ENCODE data around the gene WLS. TPM values are rescaled to one million over a fixed set of nuclear protein-coding genes. Genes with fewer than 3 reads are reported as not detected.

The WLS gene
- total and polyA plus RNA-seq, 2 donors (not counting 1 experiment from before 2014, with no cell fraction given): 0.49 TPM; not detected in 1

GRCh38 chr1:68199603-68200002, 32.7 kb downstream of the WLS start:
- no peaks in the 10 kb centered on the region for H3K4me1 Mint-ChIP-seq
- POLR2A ChIA-PET: no interaction called here
- DNase-seq (no peak), ATAC-seq (ENCODE audit: low read depth) (no peak)
- Histone ChIP-seq H3K4me1 (ENCODE audit: control insufficient read depth in 2 of 2, insufficient read depth in 2 of 2, low read length in 2 of 2) (no peaks in the 10 kb centered on the region), H3K4me2 (replicated peaks; ENCODE audit: low read depth, low read length, poor library complexity, severe bottlenecking) (no peak overlapping the region), H4K20me1 (ENCODE audit: control insufficient read depth, insufficient read depth, low read length, poor library complexity, severe bottlenecking) (no peaks in the 10 kb centered on the region), H3K9ac (ENCODE audit: low read length) (no peak overlapping the region), H3K27me3 (replicated peaks in 1 of 4; ENCODE audit: control extremely low read depth in 1 of 4, control insufficient read depth in 3 of 4, insufficient read depth in 4 of 4, low read length in 3 of 4) (no peaks in the 10 kb centered on the region), H3K9me3 (ENCODE audit: control extremely low read depth in 1 of 3, control insufficient read depth in 2 of 3, insufficient read depth in 1 of 3, low read length in 2 of 3) (no peaks in the 10 kb centered on the region), H3K36me3 (replicated peaks in 1 of 2; ENCODE audit: control extremely low read depth in 1 of 2, control insufficient read depth in 1 of 2, extremely low read depth in 1 of 2, insufficient read depth in 2 of 2, low read length in 1 of 2) (no peaks in the 10 kb centered on the region), H3K79me2 (ENCODE audit: control insufficient read depth, insufficient read depth, low read length) (no peaks in the 10 kb centered on the region), H3K4me3 (ENCODE audit: control extremely low read depth in 1 of 5, extremely low read depth in 1 of 5, insufficient read depth in 1 of 5, low read depth in 2 of 5, low read length in 4 of 5) (no peak overlapping the region), H2AFZ (ENCODE audit: insufficient read depth, low read depth, low read length, poor library complexity, severe bottlenecking) (no peak overlapping the region), H3K27ac (ENCODE audit: low read length in 2 of 2) (no peak overlapping the region)
- intact Hi-C loops (cut with micrococcal nuclease): no loop called here
- H3K9me3 Mint-ChIP-seq (ENCODE audit: insufficient read depth): no peaks in the 10 kb centered on the region
- no peaks in the 10 kb centered on the region for H3K27me3 Mint-ChIP-seq
- no peak overlapping the region for H3K27ac Mint-ChIP-seq
- TF ChIP-seq CTCF (IDR thresholded peaks at IDR 0.05) (no peak), EZH2 (IDR thresholded peaks at IDR 0.05; ENCODE audit: borderline replicate concordance, insufficient read depth, low read depth, low read length, poor library complexity, severe bottlenecking) (no peak)
- no CpG with 5 or more reads among the region's 2 CpGs for WGBS (ENCODE audit: insufficient coverage)
- CTCF ChIA-PET: no interaction called here
- H3K4me3 Mint-ChIP-seq: no peak overlapping the region

GRCh38 chr1:68198752-68199151, 33.6 kb downstream of the WLS start:
- Histone ChIP-seq H3K27me3 (replicated peaks in 1 of 4; ENCODE audit: control extremely low read depth in 1 of 4, control insufficient read depth in 3 of 4, insufficient read depth in 4 of 4, low read length in 3 of 4) (no peaks in the 10 kb centered on the region), H3K79me2 (ENCODE audit: control insufficient read depth, insufficient read depth, low read length) (no peaks in the 10 kb centered on the region), H3K9me3 (ENCODE audit: control extremely low read depth in 1 of 3, control insufficient read depth in 2 of 3, insufficient read depth in 1 of 3, low read length in 2 of 3) (no peaks in the 10 kb centered on the region), H2AFZ (ENCODE audit: insufficient read depth, low read depth, low read length, poor library complexity, severe bottlenecking) (no peak overlapping the region), H3K4me1 (ENCODE audit: control insufficient read depth in 2 of 2, insufficient read depth in 2 of 2, low read length in 2 of 2) (no peaks in the 10 kb centered on the region), H3K27ac (ENCODE audit: low read length in 2 of 2) (no peak overlapping the region), H3K9ac (ENCODE audit: low read length) (no peak overlapping the region), H3K4me2 (replicated peaks; ENCODE audit: low read depth, low read length, poor library complexity, severe bottlenecking) (no peak overlapping the region), H3K36me3 (replicated peaks in 1 of 2; ENCODE audit: control extremely low read depth in 1 of 2, control insufficient read depth in 1 of 2, extremely low read depth in 1 of 2, insufficient read depth in 2 of 2, low read length in 1 of 2) (no peaks in the 10 kb centered on the region), H3K4me3 (ENCODE audit: control extremely low read depth in 1 of 5, extremely low read depth in 1 of 5, insufficient read depth in 1 of 5, low read depth in 2 of 5, low read length in 4 of 5) (no peak overlapping the region), H4K20me1 (ENCODE audit: control insufficient read depth, insufficient read depth, low read length, poor library complexity, severe bottlenecking) (no peaks in the 10 kb centered on the region)
- Mint-ChIP-seq H3K27ac (no peak overlapping the region), H3K27me3 (no peaks in the 10 kb centered on the region), H3K4me1 (no peaks in the 10 kb centered on the region), H3K4me3 (no peak overlapping the region), H3K9me3 (ENCODE audit: insufficient read depth) (no peaks in the 10 kb centered on the region)
- intact Hi-C loops (cut with micrococcal nuclease): no loop called here
- WGBS (ENCODE audit: insufficient coverage): no CpG with 5 or more reads among the region's 2 CpGs
- POLR2A ChIA-PET: no interaction called here
- CTCF ChIA-PET: no interaction called here
- ATAC-seq (ENCODE audit: low read depth): no peak
- TF ChIP-seq CTCF (IDR thresholded peaks at IDR 0.05): no peak
- no peak for TF ChIP-seq EZH2 (IDR thresholded peaks at IDR 0.05; ENCODE audit: borderline replicate concordance, insufficient read depth, low read depth, low read length, poor library complexity, severe bottlenecking)
- no peak for DNase-seq

Data from B cell (primary cell).